ENCODE measurements around the gene FAM83F. TPM values are rescaled to one million over a fixed set of nuclear protein-coding genes. Genes with fewer than 3 reads are reported as not detected.

The FAM83F gene
- total RNA-seq, 2 experiments from 2014 or later: not detected

DNA sequence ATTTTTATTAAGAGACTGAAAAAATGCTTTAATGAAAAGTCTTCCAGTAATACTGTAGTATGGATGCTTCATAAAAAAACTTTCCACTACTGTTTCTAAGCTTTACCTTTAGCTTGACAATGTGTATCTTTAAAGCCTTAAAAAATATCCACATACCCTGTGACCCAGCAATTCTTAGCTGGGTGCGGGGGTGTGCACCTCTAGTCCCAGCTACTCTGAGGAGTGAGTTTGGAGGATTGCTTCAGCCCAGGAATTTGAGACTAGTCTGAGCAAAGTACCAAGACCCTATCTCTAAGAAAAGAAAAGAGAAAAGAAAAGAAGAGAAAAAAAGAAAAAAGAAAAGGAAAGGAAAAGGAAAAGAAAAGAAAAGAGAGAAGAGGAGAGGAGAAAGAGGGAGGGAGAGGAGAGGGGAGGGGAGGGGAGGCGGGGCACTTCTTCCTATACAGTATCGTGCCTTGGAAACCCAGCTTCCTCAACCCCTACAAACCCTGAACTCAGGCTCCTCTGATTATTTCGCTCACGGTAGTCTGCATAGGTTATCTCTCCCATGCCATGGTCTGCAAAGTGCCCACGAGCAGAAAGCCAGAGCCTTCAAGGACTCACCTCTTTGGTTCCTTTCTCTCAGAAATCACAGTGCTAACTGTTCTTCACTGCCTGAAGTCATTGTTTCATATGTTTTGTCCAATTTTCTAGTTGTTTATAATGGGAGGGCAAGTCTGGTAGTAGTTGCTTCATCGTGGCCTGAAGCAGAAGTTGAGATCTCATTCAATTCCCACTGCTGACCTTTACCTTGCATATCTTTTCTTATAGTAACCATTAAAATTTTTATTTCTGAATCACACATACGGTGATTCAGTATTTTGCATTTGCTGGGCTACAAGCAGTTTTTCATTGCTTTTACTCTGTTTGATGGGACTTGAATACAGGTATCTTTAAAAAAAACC, 82.2 kb downstream of the FAM83F start:
- no peaks in the 10 kb centered on the region; the same call in 1 of the 2 replicates for H3K79me2 ChIP-seq (ENCODE audit: insufficient read depth, low read depth, low read length)
- TF ChIP-seq, protein P1, sequence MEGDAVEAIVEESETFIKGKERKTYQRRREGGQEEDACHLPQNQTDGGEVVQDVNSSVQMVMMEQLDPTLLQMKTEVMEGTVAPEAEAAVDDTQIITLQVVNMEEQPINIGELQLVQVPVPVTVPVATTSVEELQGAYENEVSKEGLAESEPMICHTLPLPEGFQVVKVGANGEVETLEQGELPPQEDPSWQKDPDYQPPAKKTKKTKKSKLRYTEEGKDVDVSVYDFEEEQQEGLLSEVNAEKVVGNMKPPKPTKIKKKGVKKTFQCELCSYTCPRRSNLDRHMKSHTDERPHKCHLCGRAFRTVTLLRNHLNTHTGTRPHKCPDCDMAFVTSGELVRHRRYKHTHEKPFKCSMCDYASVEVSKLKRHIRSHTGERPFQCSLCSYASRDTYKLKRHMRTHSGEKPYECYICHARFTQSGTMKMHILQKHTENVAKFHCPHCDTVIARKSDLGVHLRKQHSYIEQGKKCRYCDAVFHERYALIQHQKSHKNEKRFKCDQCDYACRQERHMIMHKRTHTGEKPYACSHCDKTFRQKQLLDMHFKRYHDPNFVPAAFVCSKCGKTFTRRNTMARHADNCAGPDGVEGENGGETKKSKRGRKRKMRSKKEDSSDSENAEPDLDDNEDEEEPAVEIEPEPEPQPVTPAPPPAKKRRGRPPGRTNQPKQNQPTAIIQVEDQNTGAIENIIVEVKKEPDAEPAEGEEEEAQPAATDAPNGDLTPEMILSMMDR (conservative IDR thresholded peaks at IDR 0.05; ENCODE audit: low read length): no peak
- BruUV-seq (replicated peaks): no TSS peak
- H4K20me1 ChIP-seq (ENCODE audit: insufficient read depth, low read length): no peaks in the 10 kb centered on the region
- H3K36me3 ChIP-seq (ENCODE audit: insufficient read depth, low read length): no peaks in the 10 kb centered on the region
- ChIA-PET POLR2A (interaction anchor here (1.0 kb wide), 1 partner anchor 13 kb away, joined by 4 read pairs; no protein-coding TSS in a partner anchor), CTCF (ENCODE audit: unreplicated experiment) (no interaction called here)
- no peaks in the 10 kb centered on the region for H3K9me3 ChIP-seq (ENCODE audit: low read length)
- H3K4me2 ChIP-seq (ENCODE audit: low read length): no peak overlapping the region
- intact Hi-C loops (cut with micrococcal nuclease; ENCODE audit: unreplicated experiment): no loop called here
- DNase-seq (ENCODE audit: low spot score): no peak
- no peaks in the 10 kb centered on the region for H3K4me1 ChIP-seq (ENCODE audit: insufficient read depth, low read length, poor library complexity, severe bottlenecking)
- H2AFZ ChIP-seq (ENCODE audit: low read length): no peak overlapping the region
- H3K9me2 ChIP-seq (ENCODE audit: insufficient read depth, low read length): no peaks in the 10 kb centered on the region
- no peak overlapping the region for H3K4me3 ChIP-seq (ENCODE audit: low read depth, low read length, poor library complexity, severe bottlenecking)
- H3K27ac ChIP-seq (ENCODE audit: low read depth, low read length, poor library complexity, severe bottlenecking): no peak overlapping the region

DNA sequence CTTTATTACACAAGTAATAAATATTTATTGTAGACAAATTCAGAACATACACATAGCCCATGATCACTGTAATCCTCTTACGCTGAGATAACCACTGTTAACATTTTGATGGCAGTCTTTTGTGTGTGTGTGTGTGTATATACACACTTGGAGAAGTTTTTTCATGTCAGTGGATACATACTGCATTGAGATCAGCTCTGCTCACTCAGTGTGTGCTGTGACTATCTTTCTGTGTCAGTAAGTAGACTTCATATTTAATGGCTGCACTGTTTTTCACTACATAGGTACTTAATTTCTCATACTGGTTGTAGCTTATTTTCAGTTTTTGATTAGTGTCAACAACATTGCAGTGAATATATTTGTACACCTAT, 82.9 kb downstream of the FAM83F start:
- ChIA-PET POLR2A (interaction anchor here (1.0 kb wide), 1 partner anchor 14 kb away, joined by 4 read pairs; no protein-coding TSS in a partner anchor), CTCF (ENCODE audit: unreplicated experiment) (no interaction called here)
- Histone ChIP-seq H3K36me3 (ENCODE audit: insufficient read depth, low read length) (no peaks in the 10 kb centered on the region), H3K4me3 (ENCODE audit: low read depth, low read length, poor library complexity, severe bottlenecking) (no peak overlapping the region), H3K9me2 (ENCODE audit: insufficient read depth, low read length) (no peaks in the 10 kb centered on the region), H3K27ac (ENCODE audit: low read depth, low read length, poor library complexity, severe bottlenecking) (no peak overlapping the region), H2AFZ (ENCODE audit: low read length) (no peak overlapping the region), H3K4me1 (ENCODE audit: insufficient read depth, low read length, poor library complexity, severe bottlenecking) (no peaks in the 10 kb centered on the region), H3K9me3 (ENCODE audit: low read length) (no peaks in the 10 kb centered on the region), H3K4me2 (ENCODE audit: low read length) (no peak overlapping the region), H4K20me1 (ENCODE audit: insufficient read depth, low read length) (no peaks in the 10 kb centered on the region), H3K79me2 (ENCODE audit: insufficient read depth, low read depth, low read length) (peaks cover under 1% of the 10 kb centered on the region; the same call in 1 of the 2 replicates)
- intact Hi-C loops (cut with micrococcal nuclease; ENCODE audit: unreplicated experiment): no loop called here
- TF ChIP-seq, protein P1 (conservative IDR thresholded peaks at IDR 0.05; ENCODE audit: low read length): no peak
- TF ChIP-seq EZH2phosphoT487 (IDR thresholded peaks at IDR 0.05; ENCODE audit: borderline replicate concordance, low read depth, low read length): no peak
- no TSS peak for BruUV-seq (replicated peaks)
- DNase-seq (ENCODE audit: low spot score): no peak

DNA sequence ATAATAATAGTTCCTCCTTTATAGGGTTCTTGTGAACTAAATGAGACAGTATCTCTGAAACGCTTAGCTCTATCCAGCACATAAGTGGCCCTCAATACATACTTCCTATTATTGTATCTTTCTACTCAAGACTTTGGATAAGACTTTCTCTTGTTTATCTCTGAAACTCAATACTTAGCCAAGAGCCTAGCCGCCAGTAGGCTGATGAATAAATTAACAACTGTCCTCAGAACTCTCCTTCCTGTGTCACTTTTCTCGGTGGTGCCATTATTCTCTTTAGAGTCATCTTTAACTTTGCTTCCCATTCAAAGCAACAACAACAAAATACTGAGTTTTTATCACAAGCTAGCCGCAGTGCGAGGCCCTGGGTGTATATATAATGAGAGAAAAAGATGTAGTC, 86.9 kb downstream of the FAM83F start:
- H4K20me1 ChIP-seq (ENCODE audit: insufficient read depth, low read length): no peaks in the 10 kb centered on the region
- H3K4me2 ChIP-seq (ENCODE audit: low read length): no peak overlapping the region
- no peak overlapping the region for H2AFZ ChIP-seq (ENCODE audit: low read length)
- H3K9me2 ChIP-seq (ENCODE audit: insufficient read depth, low read length): no peaks in the 10 kb centered on the region
- no peaks in the 10 kb centered on the region for H3K9me3 ChIP-seq (ENCODE audit: low read length)
- peaks cover 13% of the 10 kb centered on the region; the same call in 1 of the 2 replicates for H3K79me2 ChIP-seq (ENCODE audit: insufficient read depth, low read depth, low read length)
- ChIA-PET POLR2A (no interaction called here), CTCF (ENCODE audit: unreplicated experiment) (no interaction called here)
- no peak overlapping the region for H3K4me3 ChIP-seq (ENCODE audit: low read depth, low read length, poor library complexity, severe bottlenecking)
- intact Hi-C loops (cut with micrococcal nuclease; ENCODE audit: unreplicated experiment): no loop called here
- no peak for DNase-seq (ENCODE audit: low spot score)
- no peaks in the 10 kb centered on the region for H3K4me1 ChIP-seq (ENCODE audit: insufficient read depth, low read length, poor library complexity, severe bottlenecking)
- H3K36me3 ChIP-seq (ENCODE audit: insufficient read depth, low read length): no peaks in the 10 kb centered on the region
- TF ChIP-seq, protein P1 (conservative IDR thresholded peaks at IDR 0.05; ENCODE audit: low read length): no peak
- no peak for TF ChIP-seq EZH2phosphoT487 (IDR thresholded peaks at IDR 0.05; ENCODE audit: borderline replicate concordance, low read depth, low read length)
- no peak overlapping the region for H3K27ac ChIP-seq (ENCODE audit: low read depth, low read length, poor library complexity, severe bottlenecking)
- BruUV-seq (replicated peaks): no TSS peak

All from OCI-LY7 (cell line).